ENCODE measurements around the gene TEAD2.
"Not testable (repeated sequence)": the region's sequence is repeated elsewhere in the genome, so short reads cannot be mapped to it uniquely, and the experiment has no call there.

The TEAD2 gene

DNA sequence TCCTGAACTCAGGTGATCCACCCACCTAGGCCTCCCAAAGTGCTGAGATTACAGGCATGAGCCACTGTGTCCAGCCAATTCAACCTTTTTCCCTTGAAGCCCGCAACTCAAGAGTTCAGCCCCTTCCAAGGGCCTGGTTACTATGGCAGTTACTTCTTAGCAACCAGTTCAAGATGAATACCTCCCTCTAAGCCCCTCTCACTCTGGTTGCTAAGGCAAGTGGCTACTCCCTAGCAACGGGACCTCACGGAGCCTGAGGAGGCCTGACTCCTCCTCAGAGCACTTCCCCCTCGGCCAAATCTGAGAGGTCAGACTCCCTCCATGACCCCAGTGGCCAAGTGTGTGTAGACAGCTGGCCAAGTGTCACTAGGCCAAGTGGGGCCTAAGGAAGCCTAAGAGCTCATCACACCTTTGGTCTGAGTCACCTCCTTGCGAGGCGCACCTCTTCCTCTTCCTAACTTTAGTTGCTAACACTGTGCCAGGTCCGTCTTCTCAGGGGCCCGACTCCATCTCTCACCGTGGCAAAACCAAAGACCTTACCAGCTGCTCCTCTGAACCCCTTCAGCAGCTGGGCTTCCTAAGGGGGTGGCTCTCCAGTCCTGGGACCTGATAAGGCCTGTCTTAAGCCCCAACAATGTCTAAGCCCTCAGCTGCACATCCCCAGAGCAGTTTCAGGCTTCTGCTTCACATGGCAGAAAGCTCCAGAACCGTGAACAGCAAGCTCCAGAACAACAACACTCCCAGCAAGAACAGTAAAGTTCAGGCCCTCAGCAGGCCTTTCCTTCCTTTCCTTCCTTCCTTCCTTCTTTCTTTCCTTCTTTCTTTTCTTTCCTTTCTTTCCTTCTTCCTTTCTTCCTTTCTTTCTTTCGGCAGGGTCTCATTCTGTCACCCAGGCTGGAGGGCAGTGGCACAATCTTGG, 17.5 kb downstream of the TEAD2 start:
- DNase-seq = no peak

DNA sequence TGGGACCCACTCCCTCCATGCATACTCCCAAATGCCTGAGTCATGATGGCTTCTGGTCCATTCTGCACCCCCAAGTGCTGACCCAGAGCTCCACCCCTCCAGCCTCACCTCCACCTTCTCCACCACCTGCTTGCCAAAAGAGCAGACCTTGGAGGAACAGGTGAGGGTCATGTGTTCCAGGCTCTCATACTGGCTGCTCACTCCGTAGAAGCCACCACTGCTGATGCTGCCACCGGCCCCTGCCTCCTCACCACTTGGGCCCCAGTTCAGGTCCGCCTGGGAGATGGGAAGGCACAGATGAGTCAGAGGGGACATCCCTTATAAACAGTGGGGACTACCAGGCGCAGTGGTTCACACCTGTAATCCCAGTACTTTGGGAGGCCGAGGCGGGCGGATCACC, 19.1 kb downstream of the TEAD2 start:
- DNase-seq = no peak

DNA sequence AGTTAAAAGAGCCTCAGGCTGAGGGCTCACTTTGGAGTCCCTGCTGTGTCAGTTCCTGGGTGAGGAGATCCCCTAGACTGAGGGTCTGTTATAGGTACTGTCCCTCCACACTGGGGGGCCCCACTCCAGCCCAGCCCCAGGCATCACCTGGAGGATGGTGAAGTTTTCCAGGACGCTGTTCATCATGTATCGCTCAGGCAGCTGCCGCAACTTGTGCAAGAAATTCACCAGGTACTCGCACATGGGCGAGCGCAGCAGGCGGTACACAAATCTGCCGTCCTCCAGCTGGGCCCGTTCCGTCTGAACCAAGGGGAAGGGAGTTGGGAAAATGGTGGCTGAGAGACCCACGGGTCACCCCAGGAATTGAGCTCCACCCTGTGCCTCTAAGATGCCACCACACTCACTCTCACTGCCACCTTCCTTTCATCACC, 19.9 kb downstream of the TEAD2 start:
- no peak for DNase-seq

DNA sequence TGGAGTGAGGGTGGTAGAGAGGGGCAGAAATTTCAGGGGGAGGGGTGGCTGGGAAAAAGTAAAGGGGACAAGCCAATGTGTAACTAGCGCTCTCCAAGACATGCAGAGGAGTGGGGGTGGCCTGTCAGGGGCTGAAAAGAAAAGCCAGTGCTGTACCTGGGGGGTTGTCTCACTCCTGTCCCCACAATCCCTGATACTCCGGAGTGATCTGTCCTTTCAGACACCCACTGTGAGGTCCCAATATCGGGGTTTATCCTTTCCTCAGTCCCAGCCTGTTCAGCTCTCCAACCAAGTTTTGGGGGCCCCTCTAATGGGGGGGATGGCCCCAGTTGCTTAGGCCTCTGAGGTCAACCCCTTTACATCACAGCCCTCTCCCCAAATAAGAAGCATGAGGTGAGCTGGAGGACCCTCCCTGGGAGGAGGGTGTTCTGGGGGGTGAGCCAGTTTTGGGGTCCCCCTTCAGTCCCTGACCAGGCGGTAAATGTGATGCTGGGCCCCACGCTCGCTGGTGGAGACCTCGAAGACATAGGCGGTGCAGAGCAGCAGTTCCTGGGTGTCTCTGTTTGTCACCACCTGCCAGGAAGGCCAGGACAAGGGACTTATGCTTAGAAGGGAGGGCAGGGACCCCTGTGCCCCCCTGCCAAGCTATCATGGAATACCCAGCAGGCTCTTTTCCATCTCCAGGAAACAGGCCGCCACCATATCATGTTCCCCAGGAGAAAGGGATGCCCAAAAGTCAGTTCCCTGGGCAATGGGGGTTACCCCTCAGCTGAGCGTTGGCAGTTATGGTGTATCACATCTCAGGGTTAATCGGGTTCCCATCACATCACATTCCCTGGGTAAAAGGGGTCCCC, 21.1 kb downstream of the TEAD2 start:
- DNase-seq = no peak

DNA sequence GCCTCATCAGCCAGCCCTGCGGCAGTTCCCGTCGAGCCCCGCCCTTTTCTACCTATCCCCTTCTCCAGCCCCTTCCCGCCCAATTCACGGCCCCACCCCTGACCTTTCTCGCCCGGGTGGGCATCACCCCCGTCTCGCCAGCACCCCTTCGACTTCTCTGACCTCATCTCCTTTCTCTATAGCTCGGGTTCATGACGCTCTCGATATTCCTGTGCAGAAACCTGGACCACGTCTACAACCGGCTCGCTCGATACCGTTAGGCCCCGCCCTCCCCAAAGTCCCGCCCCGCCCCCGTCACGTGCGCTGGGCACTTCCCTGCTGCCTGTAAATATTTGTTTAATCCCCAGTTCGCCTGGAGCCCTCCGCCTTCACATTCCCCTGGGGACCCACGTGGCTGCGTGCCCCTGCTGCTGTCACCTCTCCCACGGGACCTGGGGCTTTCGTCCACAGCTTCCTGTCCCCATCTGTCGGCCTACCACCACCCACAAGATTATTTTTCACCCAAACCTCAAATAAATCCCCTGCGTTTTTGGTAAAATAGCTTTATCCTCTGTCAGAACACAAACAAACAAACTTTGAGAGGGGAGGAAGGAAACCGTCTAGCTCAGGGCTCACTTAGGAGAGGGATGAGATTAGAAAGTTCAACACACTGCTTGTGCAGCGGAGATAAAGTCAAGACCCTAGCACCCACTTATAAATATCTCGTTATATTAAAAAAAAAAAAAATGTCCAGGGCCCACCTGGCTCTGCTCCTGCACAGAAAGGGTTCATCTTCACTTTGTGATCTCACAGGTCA, 21.9 kb downstream of the TEAD2 start:
- DNase-seq = peak; percentile 46

DNA sequence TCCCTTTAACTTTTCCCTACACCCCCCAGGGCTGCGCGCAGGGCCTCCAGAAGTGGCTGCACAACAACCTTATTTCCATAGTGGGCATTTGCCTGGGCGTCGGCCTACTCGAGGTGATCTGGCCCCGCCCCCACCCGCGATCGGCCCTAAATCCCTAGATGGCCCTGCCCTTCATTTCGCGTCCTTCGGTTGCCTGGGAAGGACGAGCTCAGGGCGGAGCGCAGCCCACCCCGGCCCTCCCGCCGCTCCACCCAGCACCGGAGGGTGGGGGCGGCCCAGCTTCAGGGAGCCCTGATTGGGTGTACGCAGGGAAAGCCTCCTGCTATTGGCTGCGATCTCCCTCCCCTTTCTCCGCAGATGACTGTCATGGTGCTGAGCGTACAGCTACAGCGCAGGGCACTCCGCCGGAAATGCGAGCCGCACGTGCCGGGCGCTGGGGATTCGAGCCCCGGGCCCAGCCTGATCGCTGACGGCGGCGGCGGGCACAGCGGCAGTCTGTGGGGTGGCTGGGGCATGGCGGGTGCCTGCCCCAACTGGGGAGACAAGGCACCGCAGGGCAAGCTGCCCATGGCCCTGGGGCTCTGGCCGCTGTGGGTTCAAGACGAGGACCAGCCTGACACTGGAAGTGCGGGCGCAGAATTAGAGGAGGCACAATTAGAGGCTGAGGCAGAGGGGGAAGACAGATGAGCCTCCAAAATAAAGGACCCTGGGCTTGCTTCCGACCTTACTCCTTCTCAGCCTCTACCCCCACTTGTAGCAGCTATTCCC, 22.7 kb downstream of the TEAD2 start:
- peak; percentile 66 for DNase-seq

DNA sequence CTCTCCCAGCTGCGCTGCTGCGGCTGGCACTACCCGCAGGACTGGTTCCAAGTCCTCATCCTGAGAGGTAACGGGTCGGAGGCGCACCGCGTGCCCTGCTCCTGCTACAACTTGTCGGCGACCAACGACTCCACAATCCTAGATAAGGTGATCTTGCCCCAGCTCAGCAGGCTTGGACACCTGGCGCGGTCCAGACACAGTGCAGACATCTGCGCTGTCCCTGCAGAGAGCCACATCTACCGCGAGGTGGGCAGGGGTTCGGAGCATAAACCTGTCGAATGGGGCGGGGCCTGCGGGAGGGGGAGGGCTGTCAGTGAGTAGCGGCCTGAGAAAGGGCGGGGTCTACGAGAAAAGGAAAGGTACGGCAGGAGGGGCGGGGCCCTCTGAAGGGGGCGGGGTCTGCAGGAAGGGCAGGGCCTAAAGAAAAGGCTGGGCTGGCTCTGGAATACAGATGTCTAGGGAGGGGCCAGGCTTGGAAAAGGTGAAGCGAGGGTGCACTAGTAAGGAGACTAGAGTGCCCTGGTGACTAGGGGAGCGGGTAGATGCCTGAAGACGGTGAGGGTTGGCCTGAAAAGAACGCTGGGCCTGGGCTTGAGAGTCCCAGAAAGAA, 23.4 kb downstream of the TEAD2 start:
- DNase-seq = no peak

DNA sequence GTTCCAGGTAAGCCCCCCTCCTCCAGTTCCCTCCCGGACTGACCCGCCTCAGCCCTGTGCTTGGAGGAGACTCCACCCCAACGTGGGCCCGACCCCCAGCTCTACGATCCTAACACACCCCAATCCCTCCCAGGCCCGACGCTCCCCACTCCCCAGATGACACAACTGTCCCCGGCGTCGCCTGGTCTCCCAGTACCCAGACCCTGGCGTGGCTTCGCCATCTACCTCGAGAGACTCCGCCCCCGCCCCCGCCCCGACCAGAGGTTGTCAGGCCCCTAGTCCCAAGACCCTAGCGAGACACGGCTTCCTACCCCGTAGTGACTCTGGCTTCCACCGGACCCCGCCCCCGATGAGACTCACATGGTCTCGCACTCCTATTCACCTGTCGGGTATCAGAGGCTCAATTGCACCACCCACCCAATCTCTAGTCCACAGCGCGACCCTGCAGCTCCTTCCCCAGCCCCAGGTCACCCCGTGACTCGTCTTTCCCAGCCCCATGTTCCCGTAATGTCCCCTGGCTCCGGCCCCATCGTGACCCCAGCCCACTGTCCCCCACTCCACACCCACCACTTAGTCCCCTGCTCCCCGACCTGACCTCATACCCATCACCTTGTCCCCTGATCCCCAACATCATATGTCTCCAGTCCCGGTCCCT, 24.1 kb downstream of the TEAD2 start:
- DNase-seq = no peak

DNA sequence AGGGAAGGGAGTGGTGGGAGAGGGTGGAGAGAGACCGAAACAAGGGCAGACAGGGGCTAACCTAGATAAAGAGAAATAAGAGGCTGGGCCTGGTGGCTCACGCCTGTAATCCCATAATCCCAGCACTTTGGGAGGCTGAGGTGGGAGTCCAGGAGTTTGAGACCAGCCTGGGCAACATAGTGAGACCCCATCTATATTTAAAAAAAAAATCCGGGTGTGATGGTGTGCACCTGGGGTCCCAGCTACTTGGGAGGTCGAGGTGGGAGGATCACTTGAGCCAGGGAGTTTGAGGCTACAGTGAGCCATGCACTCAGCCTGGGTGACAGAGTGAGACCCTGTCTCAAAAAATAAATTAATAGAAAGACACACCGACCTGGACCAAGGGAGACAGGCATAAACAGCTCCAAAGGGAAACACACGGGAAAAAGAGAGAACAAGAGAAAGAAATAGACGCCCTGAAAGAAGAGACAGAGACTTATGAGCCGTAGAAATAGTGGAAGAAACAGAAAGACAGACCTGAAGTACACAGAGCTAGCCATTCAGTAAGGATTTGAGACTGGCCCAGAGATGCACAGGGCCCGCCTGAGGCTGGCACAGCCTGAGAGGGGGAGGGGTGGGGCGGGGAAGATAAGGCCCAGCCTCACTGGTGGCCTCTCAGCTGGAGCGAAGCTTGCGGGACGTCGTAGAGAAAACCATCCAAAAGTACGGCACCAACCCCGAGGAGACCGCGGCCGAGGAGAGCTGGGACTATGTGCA, 24.8 kb downstream of the TEAD2 start:
- DNase-seq = no peak

DNA sequence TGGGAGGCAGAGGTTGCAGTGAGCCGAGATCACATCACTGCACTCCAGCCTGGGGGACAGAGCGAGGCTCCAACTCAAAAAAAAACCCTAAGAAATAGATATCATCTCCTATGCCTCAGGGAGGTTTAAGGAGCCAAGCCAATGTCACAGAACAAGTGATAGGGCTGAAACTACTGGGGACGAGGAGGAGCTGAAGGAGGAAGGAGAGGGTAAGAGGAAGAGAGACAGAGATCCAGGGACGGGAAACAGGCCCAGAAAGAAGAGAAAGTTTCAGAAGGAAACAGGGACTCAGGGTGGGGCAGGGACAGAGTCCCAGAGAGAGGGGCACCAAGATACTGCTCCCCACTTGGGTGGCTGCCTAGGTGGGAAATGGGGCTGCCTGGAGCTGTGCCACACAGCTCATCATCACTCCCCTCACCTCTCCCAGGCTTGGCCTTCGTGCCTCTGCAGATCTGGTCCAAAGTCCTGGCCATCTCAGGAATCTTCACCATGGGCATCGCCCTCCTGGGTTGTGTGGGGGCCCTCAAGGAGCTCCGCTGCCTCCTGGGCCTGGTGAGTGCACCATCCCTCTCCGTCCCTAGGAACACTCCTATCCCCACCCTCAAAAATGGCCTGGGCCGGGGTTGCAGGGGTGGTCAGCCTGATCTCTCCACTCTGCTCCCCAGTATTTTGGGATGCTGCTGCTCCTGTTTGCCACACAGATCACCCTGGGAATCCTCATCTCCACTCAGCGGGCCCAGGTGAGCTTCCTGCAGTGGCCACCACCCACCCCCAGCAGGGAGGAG, 25.5 kb downstream of the TEAD2 start:
- no peak for DNase-seq

DNA sequence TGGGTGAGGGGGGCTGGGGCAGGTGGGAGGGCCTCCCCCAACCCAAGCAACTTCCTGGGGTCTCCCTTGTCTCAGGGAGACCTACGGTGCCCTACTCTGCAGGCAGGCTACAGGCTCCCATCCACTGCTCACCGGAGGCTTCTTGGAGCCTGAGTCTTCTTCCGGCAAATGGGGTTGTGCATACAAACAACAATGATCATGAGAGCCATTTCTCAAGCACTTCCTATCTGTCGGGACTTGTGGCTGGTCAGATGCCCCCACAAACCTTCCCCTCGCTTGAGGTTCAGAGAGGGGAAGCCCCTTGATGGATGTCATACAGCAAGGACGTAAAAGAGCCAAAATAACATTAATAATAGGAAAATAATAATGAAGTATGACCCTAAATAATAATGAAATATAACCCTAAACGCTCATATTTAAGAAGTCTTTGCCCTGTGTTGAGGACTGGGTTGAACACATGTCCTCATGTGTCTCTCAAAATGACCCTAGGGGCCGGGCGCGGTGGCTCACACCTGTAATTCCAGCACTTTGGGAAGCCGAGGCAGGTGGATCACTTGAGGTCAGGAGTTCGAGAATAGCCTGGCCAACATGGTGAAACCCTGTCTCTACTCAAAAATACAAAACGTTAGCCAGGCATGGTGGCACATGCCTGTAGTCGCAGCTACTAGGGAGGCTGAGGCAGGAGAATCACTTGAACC, 26.3 kb downstream of the TEAD2 start:
- DNase-seq = no peak

DNA sequence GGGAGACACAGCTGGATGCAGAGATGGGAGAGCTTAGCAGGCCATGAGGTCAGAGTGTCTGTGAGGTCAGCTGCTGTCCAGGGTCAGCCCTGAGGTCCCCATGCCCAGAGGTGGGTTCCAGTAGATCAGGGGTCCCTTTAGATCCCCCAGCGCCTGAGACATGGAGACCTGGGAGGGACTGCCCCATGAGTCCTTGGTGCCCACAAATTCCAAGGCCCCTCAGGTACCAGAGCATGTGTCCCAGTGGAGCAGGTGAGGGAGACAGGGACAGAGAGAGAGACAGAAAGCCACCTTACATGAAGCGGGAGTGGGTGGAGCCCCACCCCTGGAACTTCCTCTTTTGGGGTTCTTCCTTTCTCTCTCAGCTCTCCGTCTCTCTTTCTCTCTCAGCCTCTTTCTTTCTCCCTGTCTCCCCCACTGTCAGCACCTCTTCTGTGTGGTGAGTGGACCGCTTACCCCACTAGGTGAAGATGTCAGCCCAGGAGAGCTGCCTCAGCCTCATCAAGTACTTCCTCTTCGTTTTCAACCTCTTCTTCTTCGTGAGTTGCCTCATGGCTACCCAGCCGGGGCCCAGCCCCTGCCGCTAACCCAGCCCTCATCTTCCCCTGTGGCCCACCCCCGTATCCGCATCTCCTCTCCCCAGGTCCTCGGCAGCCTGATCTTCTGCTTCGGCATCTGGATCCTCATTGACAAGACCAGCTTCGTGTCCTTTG, 27.0 kb downstream of the TEAD2 start, which contains the start of gene CD37:
Gene CD37 (plus strand): TSS at position 336 of the 713 bp plus-strand sequence. CDS start 135 bp downstream, at position 471.
- no peak for DNase-seq

DNA sequence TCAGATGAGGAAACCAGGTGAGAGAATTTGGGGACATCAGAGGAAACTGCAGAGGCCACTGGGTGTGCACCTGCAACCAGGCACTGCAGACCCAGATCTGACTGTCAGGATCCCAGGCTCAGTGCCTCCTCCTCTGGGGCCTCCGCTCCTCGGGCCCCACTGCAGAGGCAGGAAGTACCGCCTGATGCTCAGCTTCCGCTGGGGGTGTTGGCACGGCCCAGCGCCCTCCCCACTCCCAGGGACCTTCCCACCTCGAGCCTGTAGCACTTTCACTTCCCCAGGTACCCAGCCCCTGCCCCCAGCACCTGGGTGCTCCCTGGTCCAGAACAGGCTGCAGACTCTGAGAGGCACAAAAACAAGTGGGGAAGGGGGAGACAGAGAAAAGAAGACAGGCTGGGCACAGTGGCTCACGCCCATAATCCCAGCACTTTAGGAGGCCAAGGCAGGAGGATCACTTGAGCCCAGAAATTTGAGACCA, 28.4 kb downstream of the TEAD2 start:
- DNase-seq = no peak

DNA sequence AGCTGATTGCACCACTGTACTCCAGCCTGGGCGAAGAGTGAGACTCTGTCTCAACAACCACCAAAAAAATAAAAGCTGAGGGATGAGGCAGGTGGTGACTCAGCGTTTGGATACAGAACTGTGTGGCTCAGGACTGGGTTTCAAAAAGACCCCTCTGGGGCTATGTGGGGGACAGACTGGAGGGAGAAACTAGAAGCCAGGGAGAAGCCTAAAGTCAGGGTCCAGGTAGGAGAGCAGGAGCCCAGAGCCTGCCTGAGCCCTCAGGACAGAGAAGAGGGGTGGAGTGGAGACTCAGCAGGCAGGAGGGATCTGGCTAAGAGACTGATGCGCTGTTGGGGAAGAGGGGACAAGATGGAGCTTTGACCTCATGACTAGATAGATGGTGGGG, 28.8 kb downstream of the TEAD2 start:
- no peak for DNase-seq

DNA sequence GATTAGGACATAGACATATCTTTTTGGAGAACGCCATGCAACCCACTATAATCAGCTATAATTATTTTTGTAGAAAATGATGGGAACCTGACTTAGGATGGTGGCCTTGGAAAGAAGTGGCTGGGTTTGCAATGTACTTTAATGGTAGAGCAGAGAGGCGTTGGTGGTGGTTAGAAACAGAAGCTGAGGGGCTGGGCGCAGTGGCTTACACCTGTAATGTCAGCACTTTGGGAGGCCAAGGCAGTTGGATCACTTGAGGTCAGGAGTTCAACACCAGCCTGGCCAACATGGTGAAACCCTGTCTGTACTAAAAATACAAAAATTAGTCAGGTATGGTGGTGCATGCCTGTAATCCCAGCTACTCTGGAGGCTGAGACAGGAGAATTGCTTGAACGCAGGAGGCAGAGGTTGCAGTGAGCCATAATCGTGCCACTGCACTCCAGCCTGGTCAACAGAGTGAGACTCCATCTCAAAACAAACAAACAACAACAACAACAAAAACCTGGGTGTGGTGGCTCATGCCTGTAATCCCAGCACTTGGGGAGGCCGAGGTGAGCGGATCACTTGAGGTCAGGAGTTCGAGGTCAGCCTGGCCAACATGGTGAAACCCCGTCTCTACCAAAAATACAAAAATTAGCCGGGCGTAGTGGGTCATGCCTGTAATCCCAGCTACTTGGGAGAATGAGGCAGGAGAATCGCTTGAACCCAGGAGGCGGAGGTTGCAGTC, 29.4 kb downstream of the TEAD2 start:
- DNase-seq = not testable (repeated sequence)

DNA sequence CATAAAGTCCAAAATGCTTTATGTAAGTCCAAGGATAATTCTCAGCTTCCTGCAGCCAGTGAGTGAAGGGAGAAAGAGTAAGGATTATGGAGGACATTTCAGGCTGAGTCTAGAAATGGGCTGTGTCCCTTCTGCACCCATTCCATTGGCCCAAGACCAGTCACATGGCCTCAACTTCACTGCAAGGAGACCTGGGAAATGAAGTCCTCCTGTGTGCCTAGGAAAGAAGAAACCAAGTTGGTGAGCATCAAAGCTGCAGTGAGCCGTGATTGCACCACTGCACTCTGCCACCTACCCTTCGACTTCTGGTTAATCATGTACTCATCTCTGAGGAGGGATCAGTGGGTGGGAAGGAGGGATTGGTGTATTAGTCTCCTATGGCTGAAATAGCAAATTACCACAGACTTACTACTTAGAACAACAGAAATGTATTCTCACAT, 30.6 kb downstream of the TEAD2 start:
- DNase-seq = no peak

DNA sequence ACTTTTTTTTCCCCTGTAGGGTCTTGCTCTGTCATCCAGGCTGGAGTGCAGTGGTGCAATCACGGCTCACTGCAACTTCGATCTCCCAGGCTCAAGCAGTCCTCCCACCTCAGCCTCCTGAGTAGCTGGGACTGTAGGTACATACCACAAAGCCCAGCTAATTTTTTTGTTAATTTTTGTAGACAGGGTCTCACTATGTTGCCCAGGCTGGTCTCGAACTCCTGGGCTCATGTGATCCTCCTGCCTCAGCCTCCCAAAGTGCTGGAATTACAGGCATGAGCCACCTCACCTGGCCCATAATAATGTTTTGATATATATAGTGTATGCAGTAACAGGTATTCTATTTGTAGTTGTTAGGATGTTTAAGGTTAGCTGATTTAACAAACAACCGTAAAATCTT, 31.0 kb downstream of the TEAD2 start:
- not testable (repeated sequence) for DNase-seq

Data from T1000 (cell line).